ENCODE data around the gene MBP.
"Not testable (repeated sequence)": the region's sequence is repeated elsewhere in the genome, so short reads cannot be mapped to it uniquely, and the experiment has no call there.

The MBP gene

DNA sequence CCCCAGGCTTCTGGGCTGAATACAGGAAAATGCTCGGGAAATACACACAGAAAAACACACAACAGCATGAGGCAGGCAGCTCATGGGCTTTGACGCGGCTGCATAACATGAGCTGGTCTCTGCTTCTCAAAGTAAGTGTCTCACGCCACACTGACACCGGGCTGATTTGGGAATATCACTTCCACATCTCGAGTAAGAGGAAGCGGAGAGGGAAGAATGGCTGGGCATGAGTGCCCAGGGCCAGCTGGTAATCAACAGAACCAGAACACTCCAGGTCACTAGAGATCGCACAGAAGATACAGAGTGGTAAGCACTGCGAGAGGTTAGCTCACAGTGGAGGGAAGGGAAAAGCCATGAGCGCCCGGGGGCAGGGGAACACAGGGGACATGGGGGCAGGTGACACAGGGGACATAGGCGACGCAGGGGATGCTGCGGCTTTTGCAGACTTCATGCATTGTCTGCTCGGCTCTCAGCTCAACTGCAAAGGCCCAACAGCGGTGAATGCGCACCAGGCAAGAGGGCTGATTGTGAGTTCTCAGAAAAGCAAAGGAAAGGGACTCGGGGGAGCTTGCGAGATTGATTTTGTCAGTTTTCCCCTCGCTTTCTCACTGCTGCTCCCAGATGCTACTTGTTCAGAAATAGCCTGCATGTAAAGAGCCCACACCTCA lies 141.4 kb downstream of the MBP start:
- no peak for DNase-seq (ENCODE audit: low read depth)
- TF ChIP-seq POLR2A (IDR thresholded peaks at IDR 0.05; ENCODE audit: extremely low read depth, insufficient read length) (no peak), MYC (IDR thresholded peaks at IDR 0.05; ENCODE audit: low read depth, low read length) (no peak)
- TF ChIP-seq, protein P1, sequence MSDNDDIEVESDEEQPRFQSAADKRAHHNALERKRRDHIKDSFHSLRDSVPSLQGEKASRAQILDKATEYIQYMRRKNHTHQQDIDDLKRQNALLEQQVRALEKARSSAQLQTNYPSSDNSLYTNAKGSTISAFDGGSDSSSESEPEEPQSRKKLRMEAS (IDR thresholded peaks at IDR 0.05; ENCODE audit: low read depth, low read length), result no peak
- TF ChIP-seq, protein P2, sequence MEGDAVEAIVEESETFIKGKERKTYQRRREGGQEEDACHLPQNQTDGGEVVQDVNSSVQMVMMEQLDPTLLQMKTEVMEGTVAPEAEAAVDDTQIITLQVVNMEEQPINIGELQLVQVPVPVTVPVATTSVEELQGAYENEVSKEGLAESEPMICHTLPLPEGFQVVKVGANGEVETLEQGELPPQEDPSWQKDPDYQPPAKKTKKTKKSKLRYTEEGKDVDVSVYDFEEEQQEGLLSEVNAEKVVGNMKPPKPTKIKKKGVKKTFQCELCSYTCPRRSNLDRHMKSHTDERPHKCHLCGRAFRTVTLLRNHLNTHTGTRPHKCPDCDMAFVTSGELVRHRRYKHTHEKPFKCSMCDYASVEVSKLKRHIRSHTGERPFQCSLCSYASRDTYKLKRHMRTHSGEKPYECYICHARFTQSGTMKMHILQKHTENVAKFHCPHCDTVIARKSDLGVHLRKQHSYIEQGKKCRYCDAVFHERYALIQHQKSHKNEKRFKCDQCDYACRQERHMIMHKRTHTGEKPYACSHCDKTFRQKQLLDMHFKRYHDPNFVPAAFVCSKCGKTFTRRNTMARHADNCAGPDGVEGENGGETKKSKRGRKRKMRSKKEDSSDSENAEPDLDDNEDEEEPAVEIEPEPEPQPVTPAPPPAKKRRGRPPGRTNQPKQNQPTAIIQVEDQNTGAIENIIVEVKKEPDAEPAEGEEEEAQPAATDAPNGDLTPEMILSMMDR (IDR thresholded peaks at IDR 0.05; ENCODE audit: low read depth, low read length), result no peak
- no peak overlapping the region for H3K4me3 ChIP-seq (ENCODE audit: low read depth, low read length)

DNA sequence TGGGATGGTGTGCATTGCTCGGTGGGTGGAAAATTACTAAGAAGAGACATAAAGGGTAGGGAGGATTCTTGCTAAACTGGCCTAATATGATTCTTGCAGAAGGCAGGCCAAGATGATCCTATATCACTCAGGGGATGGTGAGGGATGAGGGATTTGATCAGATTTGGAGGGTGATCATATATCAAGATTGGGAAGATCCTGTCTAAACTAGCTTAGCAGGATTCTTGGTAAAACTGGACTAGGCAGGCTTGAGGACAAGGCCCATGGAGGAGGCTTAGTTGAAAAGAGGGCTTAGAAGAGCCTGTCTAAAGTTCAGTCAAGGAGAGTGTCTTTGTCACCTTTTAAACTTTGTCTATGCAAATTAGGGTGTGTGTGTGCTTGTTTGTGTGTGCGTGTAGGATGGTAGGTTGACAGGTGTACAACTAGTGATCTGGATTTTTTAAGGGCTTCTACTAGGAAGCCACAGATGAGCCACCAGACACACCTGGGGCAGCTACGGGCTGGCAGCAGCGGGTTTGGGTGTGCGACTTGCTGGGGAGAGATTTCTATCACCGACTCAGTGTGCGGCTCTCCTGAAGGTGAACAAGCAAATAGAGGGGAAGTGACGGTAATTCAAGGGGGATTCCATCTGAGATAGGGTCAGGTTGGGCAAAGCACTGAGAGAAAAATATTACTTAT lies 142.1 kb downstream of the MBP start:
- H3K4me3 ChIP-seq (ENCODE audit: low read depth, low read length); DNase-seq (ENCODE audit: low read depth): not testable (repeated sequence)

DNA sequence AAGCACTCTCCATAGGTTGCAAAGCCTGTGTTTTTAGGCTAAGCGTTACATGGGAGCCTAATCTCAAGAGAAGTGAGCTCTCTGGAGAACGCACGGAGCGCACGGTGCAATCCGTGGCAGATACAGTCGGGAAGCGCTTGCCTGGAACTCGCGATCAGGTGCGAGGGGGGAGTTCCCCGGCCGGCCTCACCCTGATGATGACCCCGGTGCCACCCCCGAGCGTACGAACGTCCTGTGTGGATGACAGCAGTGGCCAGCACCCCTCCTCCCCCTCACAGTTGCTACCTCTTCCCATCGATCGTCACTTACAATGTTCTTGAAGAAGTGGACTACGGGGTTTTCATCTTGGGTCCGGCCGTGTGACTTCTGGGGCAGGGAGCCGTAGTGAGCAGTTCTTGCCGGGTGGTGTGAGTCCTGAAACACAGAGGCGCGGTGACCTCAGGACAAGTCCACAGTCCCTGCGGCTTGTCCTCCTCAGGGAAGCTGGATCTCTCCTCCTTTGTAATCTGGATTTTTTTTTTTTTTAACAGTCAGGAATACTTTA lies 142.9 kb downstream of the MBP start:
- DNase-seq (ENCODE audit: low read depth), result no peak
- TF ChIP-seq MYC (IDR thresholded peaks at IDR 0.05; ENCODE audit: low read depth, low read length) (no peak), POLR2A (IDR thresholded peaks at IDR 0.05; ENCODE audit: extremely low read depth, insufficient read length) (no peak)
- TF ChIP-seq, protein P2 (IDR thresholded peaks at IDR 0.05; ENCODE audit: low read depth, low read length), result no peak
- TF ChIP-seq, protein P1 (IDR thresholded peaks at IDR 0.05; ENCODE audit: low read depth, low read length), result no peak
- no peak overlapping the region for H3K4me3 ChIP-seq (ENCODE audit: low read depth, low read length)

DNA sequence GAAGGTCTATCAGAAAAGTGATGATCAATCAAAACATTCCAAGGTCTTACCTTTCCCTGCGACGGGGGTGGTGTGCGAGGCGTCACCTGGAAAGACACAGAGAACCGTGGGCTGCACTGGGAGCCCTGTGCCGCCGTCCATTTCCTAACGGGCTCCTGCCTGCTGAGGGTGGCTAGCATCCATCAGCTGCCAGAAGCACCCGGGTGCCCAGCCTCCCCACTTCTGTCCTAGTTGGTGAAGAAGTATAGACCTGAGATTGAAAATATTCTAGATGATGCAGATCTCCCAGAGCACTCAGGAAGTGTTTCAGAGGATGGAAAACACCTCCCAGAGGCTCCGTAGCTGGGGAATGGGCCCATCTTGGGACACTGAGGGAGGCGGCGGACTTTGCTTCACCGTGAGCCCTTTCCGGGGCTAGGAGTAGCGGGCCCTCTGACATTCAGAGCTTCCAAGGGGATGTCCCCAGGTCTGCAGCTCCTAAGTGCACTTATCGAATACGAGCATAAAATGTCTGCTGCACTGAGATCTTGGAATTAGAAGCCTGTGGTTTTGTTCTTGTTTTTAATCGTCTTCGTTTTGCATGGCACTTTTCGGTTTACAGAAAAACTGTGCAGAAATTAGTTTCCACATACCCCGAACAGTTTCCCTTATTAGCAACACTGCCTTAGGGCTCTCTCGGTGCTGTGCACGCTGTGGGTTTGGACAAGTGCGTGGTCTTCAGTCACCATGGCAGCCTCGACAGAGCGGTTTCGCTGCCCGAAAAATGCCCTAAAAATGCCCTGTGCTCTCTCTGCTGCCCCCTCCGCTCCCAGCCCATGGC lies 143.5 kb downstream of the MBP start:
- no peak overlapping the region for H3K4me3 ChIP-seq (ENCODE audit: low read depth, low read length)
- DNase-seq (ENCODE audit: low read depth), result no peak
- TF ChIP-seq POLR2A (IDR thresholded peaks at IDR 0.05; ENCODE audit: extremely low read depth, insufficient read length), result no peak
- TF ChIP-seq, protein P2 (IDR thresholded peaks at IDR 0.05; ENCODE audit: low read depth, low read length), result no peak
- TF ChIP-seq MYC (IDR thresholded peaks at IDR 0.05; ENCODE audit: low read depth, low read length), result no peak
- TF ChIP-seq, protein P1 (IDR thresholded peaks at IDR 0.05; ENCODE audit: low read depth, low read length), result no peak

DNA sequence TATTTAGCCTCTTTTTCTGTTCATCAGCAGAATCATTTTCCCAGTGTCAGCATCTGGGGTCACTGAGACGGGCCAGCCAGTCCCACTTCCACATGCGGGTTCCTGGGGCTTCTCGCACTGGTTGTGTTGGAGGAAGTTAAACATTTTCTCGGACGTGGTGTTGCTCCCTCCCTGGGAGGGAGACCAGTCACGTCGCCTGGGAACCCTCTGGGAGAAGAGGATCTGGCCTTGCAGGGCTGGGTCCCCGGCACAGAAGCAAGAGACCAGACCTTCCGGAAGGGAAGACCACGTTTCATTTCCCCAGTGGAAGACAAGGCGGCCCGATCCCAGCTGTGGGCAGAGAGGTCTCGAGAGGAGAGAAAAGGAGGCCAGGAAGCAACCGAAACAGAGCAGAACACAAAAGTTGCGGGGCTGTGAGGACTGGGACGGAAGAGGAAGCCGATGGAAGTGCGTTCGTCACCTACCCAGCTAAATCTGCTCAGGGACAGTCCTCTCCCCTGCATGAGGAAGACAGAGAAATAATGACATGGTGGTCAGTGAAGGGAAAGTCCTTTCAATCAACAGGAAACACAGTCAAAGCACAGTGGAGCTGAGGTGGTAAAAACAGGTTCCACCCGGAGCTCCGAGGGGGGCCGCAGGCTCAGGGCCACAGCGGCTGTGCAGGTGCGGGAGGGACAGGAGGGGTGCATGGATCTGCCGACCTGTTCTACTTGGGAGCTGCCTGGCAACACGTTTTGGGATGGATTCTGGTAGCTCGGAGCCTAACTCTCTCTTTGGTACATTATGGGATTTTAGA lies 144.4 kb downstream of the MBP start:
- no peak for TF ChIP-seq POLR2A (IDR thresholded peaks at IDR 0.05; ENCODE audit: extremely low read depth, insufficient read length)
- TF ChIP-seq, protein P1 (IDR thresholded peaks at IDR 0.05; ENCODE audit: low read depth, low read length), result no peak
- TF ChIP-seq MYC (IDR thresholded peaks at IDR 0.05; ENCODE audit: low read depth, low read length), result no peak
- TF ChIP-seq, protein P2 (IDR thresholded peaks at IDR 0.05; ENCODE audit: low read depth, low read length), result no peak
- no peak overlapping the region for H3K4me3 ChIP-seq (ENCODE audit: low read depth, low read length)
- no peak for DNase-seq (ENCODE audit: low read depth)
